ENCODE data around the gene TRAF1.

DNA sequence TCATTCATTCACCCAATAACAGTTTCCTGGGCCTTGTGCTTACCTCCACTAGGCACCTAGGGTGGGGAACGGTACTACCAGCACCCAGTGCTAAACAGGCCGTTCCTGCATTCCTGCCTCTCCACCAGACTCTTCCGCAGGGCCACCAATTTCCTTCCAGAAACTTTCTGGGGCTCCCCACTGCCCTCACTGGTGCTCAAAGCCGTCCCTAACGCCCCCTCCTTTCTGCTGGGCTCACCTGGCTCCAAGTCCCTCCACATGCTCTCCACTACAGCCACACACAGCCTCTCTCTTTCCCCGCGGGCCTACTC is 51.0 kb downstream of the TRAF1 start:
- TF ChIP-seq, protein P1, sequence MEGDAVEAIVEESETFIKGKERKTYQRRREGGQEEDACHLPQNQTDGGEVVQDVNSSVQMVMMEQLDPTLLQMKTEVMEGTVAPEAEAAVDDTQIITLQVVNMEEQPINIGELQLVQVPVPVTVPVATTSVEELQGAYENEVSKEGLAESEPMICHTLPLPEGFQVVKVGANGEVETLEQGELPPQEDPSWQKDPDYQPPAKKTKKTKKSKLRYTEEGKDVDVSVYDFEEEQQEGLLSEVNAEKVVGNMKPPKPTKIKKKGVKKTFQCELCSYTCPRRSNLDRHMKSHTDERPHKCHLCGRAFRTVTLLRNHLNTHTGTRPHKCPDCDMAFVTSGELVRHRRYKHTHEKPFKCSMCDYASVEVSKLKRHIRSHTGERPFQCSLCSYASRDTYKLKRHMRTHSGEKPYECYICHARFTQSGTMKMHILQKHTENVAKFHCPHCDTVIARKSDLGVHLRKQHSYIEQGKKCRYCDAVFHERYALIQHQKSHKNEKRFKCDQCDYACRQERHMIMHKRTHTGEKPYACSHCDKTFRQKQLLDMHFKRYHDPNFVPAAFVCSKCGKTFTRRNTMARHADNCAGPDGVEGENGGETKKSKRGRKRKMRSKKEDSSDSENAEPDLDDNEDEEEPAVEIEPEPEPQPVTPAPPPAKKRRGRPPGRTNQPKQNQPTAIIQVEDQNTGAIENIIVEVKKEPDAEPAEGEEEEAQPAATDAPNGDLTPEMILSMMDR (IDR thresholded peaks at IDR 0.05; ENCODE audit: low read length): no peak
- no peak for TF ChIP-seq EZH2 (IDR thresholded peaks at IDR 0.05; ENCODE audit: borderline replicate concordance, low read length)

Data from OCI-LY1 (cell line).